AG08395 (cell line): ENCODE results near the gene THAP2.

ENCODE experiments used
- DNase-seq: peaks from one replicate; pipeline ENCODE4 v3.0.0; 2012; ENCODE audit warnings: mixed read lengths, low spot score

THAP2 gene

DNA sequence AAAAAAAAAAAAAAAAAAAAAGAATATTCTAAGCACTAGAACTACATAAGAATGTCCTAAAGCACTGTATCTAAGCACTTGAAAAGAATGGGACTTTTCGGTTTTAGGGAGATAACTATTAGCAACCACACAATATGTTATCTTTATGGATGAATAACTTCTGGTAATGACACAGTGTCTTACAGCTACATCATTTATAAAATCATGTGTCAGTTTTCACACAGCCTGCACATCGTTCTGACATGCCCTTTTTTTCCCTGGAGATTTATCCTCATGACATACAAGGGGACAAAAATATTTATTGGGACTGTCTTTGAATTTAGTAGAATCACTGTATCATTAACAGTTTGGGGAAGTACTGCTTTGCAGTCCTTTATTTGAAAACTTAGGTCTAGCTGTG lies 39.1 kb downstream of the THAP2 start:
- no peak for DNase-seq

DNA sequence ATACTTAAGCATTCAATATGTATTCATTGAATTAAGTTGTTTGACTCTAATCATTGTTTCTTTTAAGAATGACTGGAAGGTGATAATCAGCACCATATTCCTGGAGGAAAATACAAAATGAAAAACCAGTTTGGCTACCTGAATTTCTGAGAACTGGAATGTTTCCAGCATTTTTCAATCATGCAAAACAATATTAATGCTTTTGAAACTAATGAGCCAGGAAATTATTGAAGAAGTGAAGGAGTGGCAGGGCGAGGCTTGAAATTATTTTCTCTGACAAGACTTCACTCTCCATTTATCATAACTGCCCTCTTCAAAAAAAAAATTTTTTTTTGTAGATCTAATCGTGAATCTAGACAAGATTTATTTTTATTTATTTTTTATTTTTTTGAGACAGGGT lies 40.8 kb downstream of the THAP2 start:
- DNase-seq, result no peak

DNA sequence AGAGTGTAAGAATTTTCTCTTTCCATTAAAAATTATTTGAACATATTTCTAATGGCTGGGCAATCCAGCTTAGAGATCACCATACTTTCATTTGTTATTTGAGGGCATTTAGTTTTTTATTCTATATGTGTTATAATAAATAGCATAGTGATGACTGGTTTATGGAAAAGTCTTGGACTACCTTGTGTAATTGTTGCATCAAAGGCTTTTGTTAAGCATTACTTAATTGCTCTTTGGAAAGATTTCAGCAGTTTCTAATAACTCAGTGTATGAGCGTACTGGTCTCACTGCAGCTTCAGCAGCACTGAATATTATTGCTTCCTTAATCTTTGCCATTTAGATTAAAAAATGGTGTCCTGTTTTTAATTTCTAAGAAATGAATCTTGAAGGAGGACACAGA lies 44.6 kb downstream of the THAP2 start:
- no peak for DNase-seq

DNA sequence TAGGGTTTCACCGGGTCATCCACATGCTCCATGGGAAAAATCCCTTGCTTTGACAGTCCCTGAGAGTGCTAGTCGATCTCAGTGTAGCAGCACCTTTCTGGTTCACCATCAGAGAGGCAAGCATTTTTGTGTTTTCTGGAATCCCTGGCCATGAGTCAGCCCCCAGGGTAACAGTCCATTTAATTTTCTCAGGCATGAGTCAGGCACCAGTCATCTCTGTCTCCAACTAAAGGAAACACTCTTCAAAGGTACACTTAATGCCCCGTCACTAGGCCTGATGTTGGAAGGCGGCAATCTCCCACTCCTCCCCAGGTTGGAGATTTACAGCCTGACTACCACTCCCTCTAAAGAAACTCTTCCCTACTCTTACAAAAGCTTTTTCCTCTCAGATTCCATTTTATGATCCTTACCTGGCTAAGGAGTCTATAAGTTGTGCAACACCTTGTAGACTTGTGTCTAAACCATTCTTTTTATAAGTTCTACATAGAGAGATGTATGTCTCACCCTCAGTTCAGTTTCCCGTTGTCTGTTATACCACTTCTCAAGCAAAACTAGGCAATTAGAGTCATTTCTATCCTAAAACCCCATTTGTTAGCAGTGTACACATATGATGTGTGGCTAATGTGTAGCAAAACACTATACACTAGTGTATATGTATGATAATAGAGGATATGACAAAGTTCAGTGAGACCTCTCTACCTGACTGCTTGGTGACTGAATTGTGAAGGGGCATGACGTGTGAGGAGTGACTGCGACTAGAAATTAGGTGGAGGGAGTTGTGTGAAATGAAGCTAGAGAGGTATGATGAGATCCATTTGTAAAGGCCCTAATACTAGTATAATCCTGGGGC lies 46.4 kb downstream of the THAP2 start:
- DNase-seq, result peak; percentile 88

DNA sequence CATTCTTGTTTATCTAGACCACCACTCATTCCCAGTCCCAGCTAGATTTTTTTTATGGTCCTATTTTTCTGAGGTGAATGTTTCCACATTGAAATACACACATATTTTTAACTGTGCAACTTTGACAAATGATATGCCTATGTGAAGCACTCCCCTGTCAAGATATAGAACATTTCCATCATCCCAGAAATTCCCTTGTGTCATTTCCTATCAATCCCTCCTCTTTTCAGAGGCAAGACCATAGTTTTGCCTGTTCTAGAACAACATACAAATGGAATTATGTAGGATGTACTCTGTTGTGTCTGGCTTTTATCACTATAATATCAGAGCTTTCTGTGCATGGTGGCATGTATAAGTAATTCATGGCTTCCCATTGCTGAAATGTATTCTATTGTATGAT lies 54.5 kb downstream of the THAP2 start:
- no peak for DNase-seq

DNA sequence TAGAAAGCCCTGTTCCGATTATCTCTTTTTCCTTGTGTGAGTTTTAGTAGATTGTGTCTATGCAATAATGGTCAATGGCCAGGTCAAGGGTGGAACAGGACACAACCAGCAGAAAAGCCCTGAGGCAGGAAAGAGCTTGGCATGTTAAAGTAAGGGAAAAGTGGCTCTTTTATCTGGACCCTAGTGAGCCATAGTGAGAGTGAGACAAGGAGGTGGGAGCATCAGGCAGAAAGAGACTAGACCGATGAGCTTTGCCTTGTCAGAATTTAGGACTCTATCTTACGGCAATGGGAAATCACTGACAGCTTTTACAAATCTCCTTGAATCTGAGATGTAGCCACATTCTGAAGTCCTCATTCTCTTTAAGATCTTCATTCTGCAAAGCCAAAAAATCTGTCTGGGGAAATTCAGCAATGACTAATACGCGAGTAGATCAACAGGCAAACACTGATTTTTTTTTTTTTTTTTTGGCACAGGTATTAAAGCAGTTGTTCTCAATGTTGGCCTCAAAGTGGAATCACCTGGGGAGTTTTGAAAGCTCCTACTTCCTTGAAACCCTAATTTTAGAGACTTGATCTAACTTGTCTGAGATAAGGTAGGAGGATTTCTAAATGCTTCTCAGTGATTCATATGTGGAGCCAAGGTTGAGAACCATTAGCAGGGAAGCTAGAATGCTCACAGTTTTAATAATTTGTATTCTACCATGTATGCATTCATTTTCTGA lies 55.7 kb downstream of the THAP2 start:
- no peak for DNase-seq

DNA sequence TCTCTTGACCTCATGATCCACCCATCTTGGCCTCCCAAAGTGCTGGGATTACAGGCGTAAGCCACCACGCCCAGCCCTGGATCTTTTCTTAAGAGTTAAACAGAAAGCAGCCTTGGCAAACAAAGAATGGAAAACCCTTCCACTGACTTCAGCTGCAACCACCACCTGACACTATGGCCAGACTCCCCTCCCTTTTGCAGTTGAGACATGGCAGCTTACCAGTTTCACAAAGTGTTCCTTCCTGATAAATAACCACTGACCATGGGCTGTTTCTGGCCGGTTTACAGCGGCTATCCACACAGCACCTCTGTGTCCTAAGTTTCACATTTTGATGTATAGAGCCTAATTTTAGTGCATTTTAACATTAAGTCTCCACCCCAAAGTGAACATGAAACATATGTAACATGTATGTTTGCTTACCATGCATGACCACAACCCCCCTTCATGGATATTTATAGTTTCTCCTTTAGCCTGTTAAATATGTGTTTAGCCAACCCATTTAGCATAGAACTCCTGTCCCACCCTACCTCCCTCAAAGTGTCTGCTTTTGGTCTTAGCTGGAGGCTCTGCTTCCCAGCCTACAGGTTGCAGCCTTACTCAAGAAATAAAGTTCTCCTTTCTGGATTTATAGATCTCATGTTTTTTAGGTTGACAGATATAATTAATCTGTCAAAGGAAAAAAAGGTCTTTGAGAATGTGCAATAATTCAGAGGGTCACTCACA lies 57.8 kb downstream of the THAP2 start:
- DNase-seq, result no peak

DNA sequence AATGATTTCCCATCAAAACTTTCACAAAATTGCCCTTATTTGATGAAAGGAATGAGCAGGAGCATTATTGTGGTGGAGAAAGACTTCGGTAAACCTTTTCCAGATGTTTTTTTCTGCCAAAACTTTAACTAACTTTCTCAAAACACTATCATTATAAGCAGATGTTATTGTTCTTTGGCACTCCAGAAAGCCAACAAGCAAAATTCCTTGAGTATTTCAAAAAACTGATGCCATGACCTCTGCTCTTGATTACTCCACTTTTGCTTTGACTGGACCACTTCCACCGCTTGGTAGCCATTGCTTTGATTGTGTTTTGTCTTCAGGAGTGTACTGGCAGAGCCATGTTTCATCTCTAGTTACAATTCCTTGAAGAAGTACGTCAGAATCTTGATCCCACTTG lies 60.9 kb downstream of the THAP2 start:
- no peak for DNase-seq

DNA sequence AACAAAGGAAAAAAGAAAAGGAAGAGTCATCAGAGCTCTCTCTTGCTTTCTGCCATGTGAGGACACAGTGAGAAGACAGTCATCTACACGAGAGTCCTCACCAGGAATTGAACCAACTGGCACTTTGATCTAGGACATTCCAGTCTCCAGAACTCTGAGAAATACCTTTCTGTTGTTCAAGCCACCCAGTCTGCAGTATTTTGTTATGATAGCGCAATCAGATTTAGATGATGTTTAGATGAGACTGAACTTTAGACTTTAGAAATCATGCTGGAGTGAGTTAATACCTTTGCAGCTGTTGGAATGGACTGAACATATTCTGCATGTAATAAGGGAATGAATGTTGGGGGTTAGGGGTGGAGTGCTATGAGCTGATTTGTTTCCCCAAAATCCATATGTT lies 62.4 kb downstream of the THAP2 start:
- DNase-seq, result no peak

DNA sequence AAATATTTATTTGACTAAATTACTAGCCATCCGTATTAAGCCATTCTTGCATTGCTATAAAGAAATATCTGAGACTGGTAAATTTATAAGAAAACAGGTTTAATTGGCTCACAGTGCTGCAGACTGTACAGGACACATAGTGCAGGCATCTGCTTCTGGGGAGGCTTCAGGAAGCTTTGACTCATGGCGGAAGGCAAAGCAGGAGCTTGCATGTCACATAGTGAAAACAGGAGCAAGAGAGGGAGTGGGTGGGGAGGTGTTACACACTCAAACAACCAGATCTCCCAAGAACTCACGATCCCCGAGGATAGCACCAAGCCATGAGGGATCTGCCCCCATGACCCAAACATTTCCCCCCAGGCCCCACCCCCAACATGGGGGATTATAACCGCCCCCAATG lies 63.9 kb downstream of the THAP2 start:
- no peak for DNase-seq
